GM12878 (cell line): Measurements from ENCODE around the gene C1R. TPM values are rescaled to one million over a fixed set of nuclear protein-coding genes. Genes with fewer than 3 reads are reported as not detected.

Experiments used
- ATAC-seq: fragments of 200-7000 bp; cut with Tn5 transposase; 3 replicates; pipeline ENCODE4 v1.9.1; 2020; ENCODE audit warnings: mild to moderate bottlenecking, moderate library complexity
- BruUV-seq: library from RNA; stranded (reverse); fragments of 400-500 nt; replicated peaks from 2 replicates; lab custom pipeline; 2021; lab: Mats Ljungman, UMichigan
- CTCF ChIA-PET: fragments of 300-600 bp; sonication (Branson Sonifier 250); formaldehyde crosslinking; extraction: SDS; loops from one replicate; lab custom pipeline; 2021; ENCODE audit warnings: inconsistent platforms; lab: Yijun Ruan, JAX
- POLR2A ChIA-PET: fragments of 350-600 bp; formaldehyde crosslinking; extraction: SDS; loops from one replicate; lab custom pipeline; 2021; ENCODE audit warnings: inconsistent platforms; lab: Charles Lee
- RAD21 ChIA-PET: fragments of 300-600 bp; sonication (Branson Sonifier 250); formaldehyde crosslinking; loops from one replicate; lab custom pipeline; 2023; ENCODE audit warnings: antibody characterized with exemption; ENCODE audit not compliant: unreplicated experiment; lab: Charles Lee
- SMC1A ChIA-PET: fragments of 300-600 bp; sonication (Branson Sonifier 250); formaldehyde crosslinking; loops from one replicate; lab custom pipeline; 2023; ENCODE audit not compliant: unreplicated experiment, uncharacterized antibody; lab: Charles Lee
- DNase-seq: peaks from one replicate; pipeline ENCODE4 v3.0.0-alpha.2; 2011; ENCODE audit warnings: low read depth, low spot score
- FAIRE-seq: peaks from 3 replicates; lab custom pipeline; 2011; peaks lifted over from hg19 to GRCh38; lab: Jason Lieb, UNC
- H2AFZ ChIP-seq: 2 replicates; pipeline ENCODE4 v1.6.0; 2011; ENCODE audit warnings: low read depth, low read length, control low read depth; ENCODE audit not compliant: control insufficient read depth
- H3K27ac ChIP-seq: 2 replicates; pipeline ENCODE4 v1.5.1; 2011; ENCODE audit warnings: control low read depth; ENCODE audit not compliant: control insufficient read depth, insufficient read depth
- H3K27me3 ChIP-seq, 2 experiments: replicated peaks in 1 of 2; 2 replicates each; pipeline versions ENCODE4 v1.6.0 to v1.6.1; 2011; ENCODE audit warnings: low read length in 1 of 2; ENCODE audit not compliant: control insufficient read depth in 2 of 2, insufficient read depth in 2 of 2
- H3K36me3 ChIP-seq, 2 experiments: 2 replicates each; pipeline ENCODE4 v1.5.1; 2011; ENCODE audit warnings: low read length in 1 of 2; ENCODE audit not compliant: control insufficient read depth in 2 of 2, insufficient read depth in 2 of 2
- H3K4me1 ChIP-seq: 2 replicates; pipeline ENCODE4 v1.6.1; 2011; ENCODE audit warnings: mild to moderate bottlenecking, low read length, moderate library complexity, mixed read lengths; ENCODE audit not compliant: control insufficient read depth, insufficient read depth
- H3K4me2 ChIP-seq: 2 replicates; pipeline ENCODE4 v1.6.0; 2011; ENCODE audit warnings: control low read depth; ENCODE audit not compliant: control insufficient read depth, insufficient read depth
- H3K4me3 ChIP-seq: fragments of 200-600 bp; sonication (generic); 2 replicates; pipeline ENCODE4 v1.5.1; 2016
- H3K79me2 ChIP-seq: 2 replicates; pipeline ENCODE4 v1.6.0; 2011; ENCODE audit warnings: low read length; ENCODE audit not compliant: control insufficient read depth, insufficient read depth
- H3K9ac ChIP-seq: 2 replicates; pipeline ENCODE4 v1.8.0; 2011; ENCODE audit warnings: low read length, control low read depth, mixed read lengths; ENCODE audit not compliant: control insufficient read depth, insufficient read depth
- H3K9me3 ChIP-seq: replicated peaks from 3 replicates; pipeline ENCODE4 v1.5.1; 2011; ENCODE audit warnings: mild to moderate bottlenecking, low read length; ENCODE audit not compliant: control insufficient read depth, insufficient read depth
- H4K20me1 ChIP-seq: 2 replicates; pipeline ENCODE4 v1.6.0; 2011; ENCODE audit not compliant: control insufficient read depth, insufficient read depth
- ASH2L ChIP-seq: fragments of 300-600, 200-600 bp; sonication (generic); IDR thresholded peaks from 2 replicates; pipeline ENCODE4 v1.6.1; 2017; ENCODE audit warnings: low read depth, mild to moderate bottlenecking, borderline replicate concordance
- CBX5 ChIP-seq: sonication (generic); IDR thresholded peaks from 2 replicates; pipeline ENCODE4 v1.6.1; 2016; ENCODE audit warnings: low read depth, moderate library complexity, mild to moderate bottlenecking, inconsistent platforms
- CHD4 ChIP-seq: fragments of 200-600 bp; sonication (generic); IDR thresholded peaks from 2 replicates; pipeline ENCODE4 v1.6.1; 2016; ENCODE audit warnings: mild to moderate bottlenecking
- IKZF2 ChIP-seq, 2 experiments: fragments of 450-650 bp; IDR thresholded peaks; 2 replicates each; pipeline ENCODE4 v1.6.1; 2017; ENCODE audit warnings: mild to moderate bottlenecking in 2 of 2, moderate library complexity in 2 of 2
- NFYA ChIP-seq: IDR thresholded peaks from 2 replicates; pipeline ENCODE4 v1.6.1; 2011; ENCODE audit warnings: low read depth, mild to moderate bottlenecking, low read length, improper control_type of control experiment, borderline replicate concordance
- POLR2AphosphoS2 ChIP-seq: IDR thresholded peaks from 2 replicates; pipeline ENCODE4 v1.6.1; 2011; ENCODE audit warnings: low read depth, mild to moderate bottlenecking, low read length, improper control_type of control experiment, moderate library complexity
- RFX5 ChIP-seq: IDR thresholded peaks from 2 replicates; pipeline ENCODE4 v1.6.1; 2011; ENCODE audit warnings: low read depth, low read length, improper control_type of control experiment
- RUNX3 ChIP-seq: IDR thresholded peaks from 2 replicates; pipeline ENCODE4 v1.6.1; 2012; ENCODE audit warnings: low read length, inconsistent platforms
- SRF ChIP-seq, 2 experiments: IDR thresholded peaks; 2 replicates each; pipeline ENCODE4 v1.6.1; 2011; ENCODE audit warnings: low read depth in 2 of 2, low read length in 2 of 2, mild to moderate bottlenecking in 1 of 2, moderate library complexity in 1 of 2
- ZNF217 ChIP-seq: fragments of 450-650 bp; IDR thresholded peaks from 2 replicates; pipeline ENCODE4 v1.6.1; 2017; ENCODE audit warnings: antibody characterized with exemption, mild to moderate bottlenecking
- WGBS: methylation state at CpG from one replicate; pipeline ENCODE4 v1.1.6; 2016; ENCODE audit warnings: low lambda C conversion rate; ENCODE audit not compliant: insufficient replicate concordance, insufficient coverage; ENCODE audit errors: missing lambda C conversion rate; 5-methylcytosine and 5-hydroxymethylcytosine counted together
- in situ Hi-C: fragments of 300-500 bp; cut with MboI; formaldehyde crosslinking; loops from 9 replicates; pipeline ENCODE4 v1.14.3; 2018; ENCODE audit warnings: mixed read lengths
- intact Hi-C: fragments of 100-400 bp; cut with micrococcal nuclease; formaldehyde crosslinking; loops from one replicate; pipeline ENCODE4 v1.14.2; 2022; ENCODE audit not compliant: unreplicated experiment
- polyA plus RNA-seq, 11 experiments: library from polyadenylated mRNA; depleted of rRNA in 4 of 11; unstranded in 6 of 11; stranded (reverse) in 5 of 11; fragments of >200 nt; fragmentation: Nextera tagmentation in 4 of 11; fragmentation: Illumina TruSeq in 1 of 11; extraction: Ambion mirVana in 4 of 11; extraction: Trizol in 1 of 11; gene quantifications; 1 replicate in 1 of 11; 2 replicates in 10 of 11; pipeline versions ENCODE4 v1.2.1 to v1.2.3, GENCODE V29; 2011 to 2016; ENCODE audit warnings: inconsistent platforms in 2 of 11, missing spikeins in 2 of 11, low read depth in 1 of 11
- total RNA-seq, 4 experiments: library from RNA; depleted of rRNA in 3 of 4; stranded (reverse); fragments of >200 nt in 3 of 4; fragmentation: Illumina TruSeq in 1 of 4; extraction: Trizol in 1 of 4; gene quantifications; 2 replicates each; pipeline versions ENCODE4 v1.2.1 to v1.2.3, GENCODE V29; 2013 to 2021
- TF ChIP-seq, protein P1 (sequence below): fragments of 450-650 bp; IDR thresholded peaks from 2 replicates; pipeline ENCODE4 v1.6.1; 2018; ENCODE audit warnings: mild to moderate bottlenecking, low read depth, moderate library complexity; ENCODE audit not compliant: partially characterized antibody
- TF ChIP-seq, protein P2 (sequence below): fragments of 450-650 bp; IDR thresholded peaks from 2 replicates; pipeline ENCODE4 v1.6.1; 2017; ENCODE audit warnings: mild to moderate bottlenecking, moderate library complexity

C1R gene
- total and polyA plus RNA-seq, 10 of the 15 experiments (the other 5 are each of a cell fraction or from before 2014, with no cell fraction given): 0.31 to 1.9 (median 0.96) TPM; not detected in 1

DNA sequence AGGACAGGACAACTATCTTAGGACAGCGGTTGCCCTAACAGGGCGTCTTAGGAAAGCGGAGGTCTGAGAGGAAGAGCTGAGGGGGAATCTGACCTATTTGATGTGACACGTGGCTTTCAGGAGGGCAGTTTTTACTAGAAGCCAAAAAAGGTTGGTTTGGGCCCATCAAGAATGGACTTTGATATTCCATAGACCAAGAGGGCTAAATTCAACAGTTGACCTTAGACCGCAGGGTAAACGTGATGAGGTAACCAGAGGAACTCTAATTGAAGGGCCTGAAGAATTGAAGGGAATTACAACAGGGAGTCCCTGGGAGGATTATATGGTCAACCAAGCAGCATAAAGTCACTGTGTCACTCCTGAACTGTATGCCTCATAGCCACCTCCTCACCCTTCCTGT lies 20.2 kb downstream of the C1R start:
- no peak overlapping the region for H3K4me3 ChIP-seq
- H4K20me1 ChIP-seq: no peaks in the 10 kb centered on the region; the same call in 1 of the 2 replicates
- FAIRE-seq: no peak
- SMC1A ChIA-PET: no interaction called here
- peaks cover 0 to 3% of the 10 kb centered on the region in 2 experiments; a peak in 2 of 4 replicates for H3K27me3 ChIP-seq
- H3K4me2 ChIP-seq: no peak overlapping the region
- RAD21 ChIA-PET: no interaction called here
- CTCF ChIA-PET: no interaction called here
- ATAC-seq: no peak
- DNase-seq: no peak
- H2AFZ ChIP-seq: no peak overlapping the region
- H3K9me3 ChIP-seq: no peaks in the 10 kb centered on the region
- H3K79me2 ChIP-seq: no peaks in the 10 kb centered on the region
- 59% methylated on average over 6 of the region's 6 CpGs for WGBS
- TF ChIP-seq IKZF2 (IDR thresholded peaks at IDR 0.05): no peak
- no peak for TF ChIP-seq RFX5
- TF ChIP-seq CHD4: no peak
- TF ChIP-seq, protein P1, sequence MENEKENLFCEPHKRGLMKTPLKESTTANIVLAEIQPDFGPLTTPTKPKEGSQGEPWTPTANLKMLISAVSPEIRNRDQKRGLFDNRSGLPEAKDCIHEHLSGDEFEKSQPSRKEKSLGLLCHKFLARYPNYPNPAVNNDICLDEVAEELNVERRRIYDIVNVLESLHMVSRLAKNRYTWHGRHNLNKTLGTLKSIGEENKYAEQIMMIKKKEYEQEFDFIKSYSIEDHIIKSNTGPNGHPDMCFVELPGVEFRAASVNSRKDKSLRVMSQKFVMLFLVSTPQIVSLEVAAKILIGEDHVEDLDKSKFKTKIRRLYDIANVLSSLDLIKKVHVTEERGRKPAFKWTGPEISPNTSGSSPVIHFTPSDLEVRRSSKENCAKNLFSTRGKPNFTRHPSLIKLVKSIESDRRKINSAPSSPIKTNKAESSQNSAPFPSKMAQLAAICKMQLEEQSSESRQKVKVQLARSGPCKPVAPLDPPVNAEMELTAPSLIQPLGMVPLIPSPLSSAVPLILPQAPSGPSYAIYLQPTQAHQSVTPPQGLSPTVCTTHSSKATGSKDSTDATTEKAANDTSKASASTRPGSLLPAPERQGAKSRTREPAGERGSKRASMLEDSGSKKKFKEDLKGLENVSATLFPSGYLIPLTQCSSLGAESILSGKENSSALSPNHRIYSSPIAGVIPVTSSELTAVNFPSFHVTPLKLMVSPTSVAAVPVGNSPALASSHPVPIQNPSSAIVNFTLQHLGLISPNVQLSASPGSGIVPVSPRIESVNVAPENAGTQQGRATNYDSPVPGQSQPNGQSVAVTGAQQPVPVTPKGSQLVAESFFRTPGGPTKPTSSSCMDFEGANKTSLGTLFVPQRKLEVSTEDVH: no peak
- in situ Hi-C loops (no loop called here), intact Hi-C loops (no loop called here)
- no TSS peak for BruUV-seq
- H3K27ac ChIP-seq: no peak overlapping the region
- no peaks in the 10 kb centered on the region for H3K36me3 ChIP-seq
- H3K4me1 ChIP-seq: no peaks in the 10 kb centered on the region
- POLR2A ChIA-PET: no interaction called here
- no peak overlapping the region for H3K9ac ChIP-seq

DNA sequence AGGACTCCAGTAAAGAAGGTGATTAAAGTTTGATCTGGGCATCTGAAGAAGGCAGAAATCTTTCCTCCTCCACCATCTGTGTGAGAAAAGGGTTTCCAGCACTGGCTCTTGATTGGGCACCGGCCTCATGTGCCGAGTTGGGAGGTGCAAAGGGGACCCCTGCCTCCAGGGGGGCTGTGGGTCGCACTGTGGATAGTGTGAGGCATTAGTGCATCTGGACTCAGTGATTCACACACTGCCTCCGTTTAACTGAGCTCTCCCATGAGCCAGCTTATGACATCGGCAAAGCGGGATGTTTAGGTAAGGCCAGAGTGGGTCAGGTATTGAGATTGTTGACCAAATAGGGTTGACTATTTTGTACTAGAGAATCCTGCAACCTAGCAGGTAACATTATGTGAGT lies 22.9 kb downstream of the C1R start:
- in situ Hi-C loops (no loop called here), intact Hi-C loops (no loop called here)
- ChIA-PET RAD21 (no interaction called here), SMC1A (interaction anchor here (1.3 kb wide), 1 partner anchor 13 kb away, joined by 4 read pairs; no protein-coding TSS in a partner anchor), POLR2A (no interaction called here), CTCF (no interaction called here)
- H3K79me2 ChIP-seq: no peaks in the 10 kb centered on the region
- no peak overlapping the region for H2AFZ ChIP-seq
- H3K9me3 ChIP-seq: no peaks in the 10 kb centered on the region
- H3K27me3 ChIP-seq: peaks cover 0 to 3% of the 10 kb centered on the region in 2 experiments; a peak in 2 of 4 replicates
- BruUV-seq: no TSS peak
- H4K20me1 ChIP-seq: no peaks in the 10 kb centered on the region; the same call in 1 of the 2 replicates
- H3K4me2 ChIP-seq: no peak overlapping the region
- DNase-seq (no peak), ATAC-seq (no peak), FAIRE-seq (no peak)
- 47% methylated on average over 6 of the region's 6 CpGs for WGBS
- no peak overlapping the region for H3K4me3 ChIP-seq
- H3K9ac ChIP-seq: no peak overlapping the region
- no peaks in the 10 kb centered on the region for H3K36me3 ChIP-seq
- no peaks in the 10 kb centered on the region for H3K4me1 ChIP-seq
- no peak overlapping the region for H3K27ac ChIP-seq
- TF ChIP-seq, protein P2, sequence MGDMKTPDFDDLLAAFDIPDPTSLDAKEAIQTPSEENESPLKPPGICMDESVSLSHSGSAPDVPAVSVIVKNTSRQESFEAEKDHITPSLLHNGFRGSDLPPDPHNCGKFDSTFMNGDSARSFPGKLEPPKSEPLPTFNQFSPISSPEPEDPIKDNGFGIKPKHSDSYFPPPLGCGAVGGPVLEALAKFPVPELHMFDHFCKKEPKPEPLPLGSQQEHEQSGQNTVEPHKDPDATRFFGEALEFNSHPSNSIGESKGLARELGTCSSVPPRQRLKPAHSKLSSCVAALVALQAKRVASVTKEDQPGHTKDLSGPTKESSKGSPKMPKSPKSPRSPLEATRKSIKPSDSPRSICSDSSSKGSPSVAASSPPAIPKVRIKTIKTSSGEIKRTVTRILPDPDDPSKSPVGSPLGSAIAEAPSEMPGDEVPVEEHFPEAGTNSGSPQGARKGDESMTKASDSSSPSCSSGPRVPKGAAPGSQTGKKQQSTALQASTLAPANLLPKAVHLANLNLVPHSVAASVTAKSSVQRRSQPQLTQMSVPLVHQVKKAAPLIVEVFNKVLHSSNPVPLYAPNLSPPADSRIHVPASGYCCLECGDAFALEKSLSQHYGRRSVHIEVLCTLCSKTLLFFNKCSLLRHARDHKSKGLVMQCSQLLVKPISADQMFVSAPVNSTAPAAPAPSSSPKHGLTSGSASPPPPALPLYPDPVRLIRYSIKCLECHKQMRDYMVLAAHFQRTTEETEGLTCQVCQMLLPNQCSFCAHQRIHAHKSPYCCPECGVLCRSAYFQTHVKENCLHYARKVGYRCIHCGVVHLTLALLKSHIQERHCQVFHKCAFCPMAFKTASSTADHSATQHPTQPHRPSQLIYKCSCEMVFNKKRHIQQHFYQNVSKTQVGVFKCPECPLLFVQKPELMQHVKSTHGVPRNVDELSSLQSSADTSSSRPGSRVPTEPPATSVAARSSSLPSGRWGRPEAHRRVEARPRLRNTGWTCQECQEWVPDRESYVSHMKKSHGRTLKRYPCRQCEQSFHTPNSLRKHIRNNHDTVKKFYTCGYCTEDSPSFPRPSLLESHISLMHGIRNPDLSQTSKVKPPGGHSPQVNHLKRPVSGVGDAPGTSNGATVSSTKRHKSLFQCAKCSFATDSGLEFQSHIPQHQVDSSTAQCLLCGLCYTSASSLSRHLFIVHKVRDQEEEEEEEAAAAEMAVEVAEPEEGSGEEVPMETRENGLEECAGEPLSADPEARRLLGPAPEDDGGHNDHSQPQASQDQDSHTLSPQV: no peak
- TF ChIP-seq RUNX3 (no peak), ZNF217 (no peak), SRF (IDR thresholded peaks at IDR 0.05; ENCODE audit: low read depth in 2 of 2, low read length in 2 of 2) (no peak), NFYA (no peak), ASH2L (no peak), POLR2AphosphoS2 (no peak), CBX5 (no peak)
